WTC11 (cell line): Measurements from ENCODE around the gene TRIM45.

Experiments
- ATF2 ChIP-seq: sonication (generic); formaldehyde crosslinking; IDR thresholded peaks from 2 replicates; pipeline ENCODE4 v1.8.1; 2022; ENCODE audit warnings: low read depth, missing genetic modification reagents, borderline replicate concordance
- CTCF ChIP-seq: fragments of 200-600 bp; IDR thresholded peaks from 2 replicates; pipeline ENCODE4 v1.8.0; 2022; ENCODE audit warnings: antibody characterized with exemption
- STAT6 ChIP-seq: sonication (generic); formaldehyde crosslinking; conservative IDR thresholded peaks from 2 replicates; pipeline ENCODE4 v1.8.1; 2023; ENCODE audit warnings: mild to moderate bottlenecking, low read depth, missing genetic modification reagents, moderate library complexity
- USF1 ChIP-seq: sonication (generic); formaldehyde crosslinking; IDR thresholded peaks from 2 replicates; pipeline ENCODE4 v1.8.0; 2022; ENCODE audit warnings: mild to moderate bottlenecking, missing genetic modification reagents

- TF ChIP-seq ATF2 (CRISPR knock-in tag), result no peak
- no peak for TF ChIP-seq STAT6 (CRISPR knock-in tag)
- no peak for TF ChIP-seq CTCF
- TF ChIP-seq USF1 (CRISPR knock-in tag), result no peak
Measured at GRCh38 chr1:117106478-117106877, 15.1 kb downstream of the TRIM45 start.
